ENCODE data around the gene EAF1.

- no peak for TF ChIP-seq POLR2AphosphoS5 (IDR thresholded peaks at IDR 0.05; ENCODE audit: low read depth, low read length)
- TF ChIP-seq REST (IDR thresholded peaks at IDR 0.05; ENCODE audit: insufficient read depth in 1 of 2, low read depth in 2 of 2, low read length in 2 of 2): no peak
- no peak for TF ChIP-seq SIN3A (IDR thresholded peaks at IDR 0.05; ENCODE audit: borderline replicate concordance, insufficient read depth, low read length)
- no peak for TF ChIP-seq FOXP2 (optimal IDR thresholded peaks at IDR 0.05; ENCODE audit: borderline replicate concordance, extremely low read depth, extremely low read length, insufficient read depth)
Observed at GRCh38 chr3:15399970-15400369, 27.4 kb upstream of the EAF1 start.
